ENCODE data around the gene CLCA4. TPM values are rescaled to one million over a fixed set of nuclear protein-coding genes. Genes with fewer than 3 reads are reported as not detected.

Gene CLCA4
- total RNA-seq, 1 experiment from 2014 or later = not detected

GRCh38 chr1:86507935-86508582 lies 38.8 kb upstream of the CLCA4 start:
- peak; percentile 24 for DNase-seq (ENCODE audit: low spot score)
- H3K4me1 Mint-ChIP-seq = peaks cover 32% of the 10 kb centered on the region
- no peak overlapping the region; the same call in 1 of the 2 replicates for H3K4me3 Mint-ChIP-seq
- no peak overlapping the region for H3K27ac Mint-ChIP-seq
- H3K36me3 Mint-ChIP-seq = no peaks in the 10 kb centered on the region
- peak; percentile 72 for ATAC-seq
- ChIA-PET POLR2A (no interaction called here), CTCF (interaction anchor here (1.4 to 1.7 kb wide), 2 partner anchors 87 to 246 kb away, joined by 3 to 4 read pairs; no protein-coding TSS in a partner anchor)
- 0 out of 2 replicates have a peak, but pooled peaks cover 11% of the 10 kb centered on the region for H3K9me3 Mint-ChIP-seq
- no peak for TF ChIP-seq E2F5 (CRISPR knock-in tag; IDR thresholded peaks at IDR 0.05)
- TF ChIP-seq CTCF (IDR thresholded peaks at IDR 0.05) = peak; percentile 37
- H3K27me3 Mint-ChIP-seq (ENCODE audit: low read depth) = no peaks in the 10 kb centered on the region; the same call in 1 of the 2 replicates

GRCh38 chr1:86508583-86508969 lies 38.3 kb upstream of the CLCA4 start:
- ATAC-seq = no peak
- ChIA-PET CTCF (no interaction called here), POLR2A (no interaction called here)
- Mint-ChIP-seq H3K9me3 (peaks cover 11% of the 10 kb centered on the region; the same call in 1 of the 2 replicates), H3K36me3 (no peaks in the 10 kb centered on the region), H3K4me1 (peaks cover 27% of the 10 kb centered on the region), H3K4me3 (no peak overlapping the region), H3K27ac (no peak overlapping the region), H3K27me3 (ENCODE audit: low read depth) (no peaks in the 10 kb centered on the region; the same call in 1 of the 2 replicates)
- no peak for TF ChIP-seq GRHL2 (CRISPR knock-in tag; IDR thresholded peaks at IDR 0.05; ENCODE audit: insufficient replicate concordance, severe bottlenecking)
- TF ChIP-seq GABPB1 (CRISPR knock-in tag; IDR thresholded peaks at IDR 0.05) = no peak
- no peak for TF ChIP-seq SP1 (CRISPR knock-in tag; conservative IDR thresholded peaks at IDR 0.05)
- no peak for TF ChIP-seq ZNF396 (CRISPR knock-in tag; IDR thresholded peaks at IDR 0.05; ENCODE audit: borderline replicate concordance)
- TF ChIP-seq SMAD3 (CRISPR knock-in tag; IDR thresholded peaks at IDR 0.05; ENCODE audit: borderline replicate concordance) = no peak
- TF ChIP-seq ZNF512 (CRISPR knock-in tag; IDR thresholded peaks at IDR 0.05; ENCODE audit: borderline replicate concordance) = no peak
- TF ChIP-seq CBFB (CRISPR knock-in tag; IDR thresholded peaks at IDR 0.05; ENCODE audit: low read depth) = no peak
- no peak for TF ChIP-seq NFATC4 (CRISPR knock-in tag; IDR thresholded peaks at IDR 0.05)
- DNase-seq (ENCODE audit: low spot score) = no peak

- Mint-ChIP-seq H3K36me3 (no peaks in the 10 kb centered on the region), H3K27ac (no peak overlapping the region; the same call in 1 of the 2 replicates), H3K4me1 (peaks cover 5% of the 10 kb centered on the region), H3K9me3 (peaks cover 3% of the 10 kb centered on the region; the same call in 1 of the 2 replicates), H3K4me3 (no peak overlapping the region), H3K27me3 (ENCODE audit: low read depth) (no peaks in the 10 kb centered on the region)
- ATAC-seq = peak; percentile 98
- POLR2A ChIA-PET = no interaction called here
- CTCF ChIA-PET = interaction anchor here (1.3 to 1.4 kb wide), 3 partner anchors 14 to 189 kb away, joined by 4 to 5 read pairs (median 4); partner anchors contain the start of gene SH3GLB1
- peak; percentile 39 for DNase-seq (ENCODE audit: low spot score)
- TF ChIP-seq ZNF121 (CRISPR knock-in tag; IDR thresholded peaks at IDR 0.05) = peak; percentile 61; the same call in 1 of the 2 replicates
- 0 out of 2 replicates have a peak, but pooled peaks have one; percentile 10 for TF ChIP-seq CTCF (IDR thresholded peaks at IDR 0.05)
- no peak for TF ChIP-seq OVOL2 (CRISPR knock-in tag; IDR thresholded peaks at IDR 0.05; ENCODE audit: borderline replicate concordance)
- TF ChIP-seq ELF4 (CRISPR knock-in tag; IDR thresholded peaks at IDR 0.05; ENCODE audit: low read depth) = no peak
- TF ChIP-seq AFF4 (CRISPR knock-in tag; IDR thresholded peaks at IDR 0.05; ENCODE audit: borderline replicate concordance) = no peak
- no peak for TF ChIP-seq STAT6 (CRISPR knock-in tag; conservative IDR thresholded peaks at IDR 0.05; ENCODE audit: low read depth)
Measured at GRCh38 chr1:86515597-86515996, 31.3 kb upstream of the CLCA4 start.

All from WTC11 (cell line).